Left ventricle myocardium superior (tissue), 1 donor: ENCODE data around the gene IL36G. TPM values are rescaled to one million over a fixed set of nuclear protein-coding genes. Genes with fewer than 3 reads are reported as not detected.

Experiments used
- ATAC-seq: fragments of 200-7000 bp; cut with Tn5 transposase; one replicate; pipeline ENCODE4 v1.9.1; 2020; ENCODE audit warnings: mild to moderate bottlenecking, moderate library complexity
- DNase-seq: peaks from one replicate; pipeline ENCODE4 v3.0.0-alpha.2; 2020
- intact Hi-C: fragments of 100-400 bp; cut with micrococcal nuclease; formaldehyde crosslinking; loops from one replicate; pipeline ENCODE4 v1.11.0; 2022
- total RNA-seq: library from RNA; stranded (reverse); fragmentation: NEBNext Ultra II Directional; extraction: Animal tissue kit (Norgen Biotek cat#: 25700); gene quantifications from one replicate; pipeline ENCODE4 v1.2.1, GENCODE V29; 2021
- donor health status: DM: no; HTN: yes; CAD: no; lungs with severe emphysema.

IL36G gene
- total RNA-seq, 1 donor from 2014 or later = not detected

DNA sequence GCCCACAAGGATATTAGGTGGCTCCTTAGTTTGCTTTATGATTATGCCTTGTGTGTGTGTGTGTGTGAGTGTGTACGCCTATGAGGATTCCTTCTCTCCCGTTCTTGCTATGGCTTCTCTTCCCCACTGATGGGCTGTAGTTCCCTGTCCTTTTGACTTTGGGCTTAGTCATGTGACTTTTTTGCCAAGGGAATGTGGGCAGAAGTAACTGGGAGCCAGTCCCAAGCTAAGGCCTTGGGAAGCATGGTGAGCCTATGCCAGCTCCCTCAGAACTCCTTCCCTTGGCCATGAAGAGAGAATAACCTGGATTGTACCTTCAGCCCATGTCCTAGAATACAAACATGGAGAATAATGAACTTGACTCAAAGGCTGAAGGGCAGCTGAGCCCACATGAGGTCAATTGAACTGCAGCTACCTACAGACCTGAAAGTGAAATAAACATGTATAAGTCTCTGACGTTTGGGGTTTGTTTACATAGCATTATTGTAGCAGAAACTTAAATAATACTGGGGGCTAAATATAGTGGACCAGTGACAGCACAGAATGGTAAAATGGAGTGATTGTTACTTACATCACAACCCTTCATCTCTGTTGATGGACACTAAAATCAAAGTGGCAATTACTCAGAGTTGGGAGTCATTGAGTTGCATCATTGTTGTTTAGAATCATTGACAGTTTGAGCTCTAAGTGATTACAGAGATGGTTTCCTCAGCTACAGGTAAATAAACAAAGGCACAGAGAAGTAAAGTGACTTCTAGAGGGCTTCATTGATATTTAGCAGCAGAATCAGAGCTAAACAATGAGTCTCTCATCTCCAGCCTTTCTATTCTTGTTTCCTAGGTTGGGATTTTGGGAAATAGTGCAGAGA, 15.3 kb upstream of the IL36G start:
- intact Hi-C loops = no loop called here
- ATAC-seq = no peak
- no peak for DNase-seq

GRCh38 chr2:112967023-112967422, 10.8 kb upstream of the IL36G start:
- intact Hi-C loops = no loop called here
- DNase-seq = no peak
- ATAC-seq = no peak

GRCh38 chr2:112972423-112973086, 5.3 kb upstream of the IL36G start:
- intact Hi-C loops = no loop called here
- DNase-seq (no peak), ATAC-seq (no peak)

DNA sequence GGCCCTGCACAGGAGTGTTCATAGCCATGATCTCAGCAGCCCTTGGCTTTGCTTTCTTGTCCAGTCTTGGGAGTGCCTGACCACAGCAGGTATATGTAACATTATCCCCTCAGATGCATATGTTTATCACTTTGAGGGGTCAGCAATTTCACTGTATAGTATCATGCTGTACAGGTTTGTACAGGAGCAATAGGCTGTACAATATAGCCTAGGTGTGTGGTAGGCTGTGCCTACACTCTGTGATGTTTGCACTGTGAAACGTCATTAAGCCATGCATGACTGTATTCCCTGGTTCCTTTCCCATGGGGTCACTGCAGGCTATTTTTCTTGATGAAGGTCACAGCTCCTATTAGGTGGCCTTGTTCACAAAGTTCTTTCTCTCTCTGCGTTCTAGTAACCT, 4.7 kb upstream of the IL36G start:
- ATAC-seq (no peak), DNase-seq (no peak)
- intact Hi-C loops = no loop called here

- ATAC-seq (no peak), DNase-seq (no peak)
- intact Hi-C loops = no loop called here
Measured at GRCh38 chr2:112979731-112980130, 1.9 kb downstream of the IL36G start.

DNA sequence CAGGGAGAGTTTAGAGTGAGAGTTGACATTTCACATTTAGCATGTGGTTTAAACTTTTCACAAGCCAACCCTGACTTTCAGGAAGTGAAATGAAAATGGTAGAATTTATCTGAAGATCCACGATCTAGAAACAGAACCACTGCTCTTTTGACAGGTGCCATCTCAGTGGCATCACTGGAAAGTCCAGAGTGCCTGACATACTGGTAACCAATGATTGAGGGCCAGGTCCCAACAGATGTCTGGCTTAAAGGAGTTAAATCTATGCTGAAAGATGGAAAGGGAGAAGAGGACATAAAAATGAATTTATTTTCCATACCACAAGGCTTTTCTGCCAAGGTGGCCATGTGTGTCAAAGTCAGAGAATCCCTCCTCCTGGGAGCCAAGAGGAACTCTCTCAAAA, 2.7 kb downstream of the IL36G start:
- DNase-seq = no peak
- ATAC-seq = no peak
- intact Hi-C loops = no loop called here

DNA sequence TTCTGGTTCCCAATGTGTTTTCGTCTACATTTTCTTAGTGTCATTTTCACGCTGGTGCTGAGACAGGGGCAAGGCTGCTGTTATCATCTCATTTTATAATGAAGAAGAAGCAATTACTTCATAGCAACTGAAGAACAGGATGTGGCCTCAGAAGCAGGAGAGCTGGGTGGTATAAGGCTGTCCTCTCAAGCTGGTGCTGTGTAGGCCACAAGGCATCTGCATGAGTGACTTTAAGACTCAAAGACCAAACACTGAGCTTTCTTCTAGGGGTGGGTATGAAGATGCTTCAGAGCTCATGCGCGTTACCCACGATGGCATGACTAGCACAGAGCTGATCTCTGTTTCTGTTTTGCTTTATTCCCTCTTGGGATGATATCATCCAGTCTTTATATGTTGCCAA, 7.3 kb downstream of the IL36G start:
- intact Hi-C loops = no loop called here
- ATAC-seq = no peak
- no peak for DNase-seq

DNA sequence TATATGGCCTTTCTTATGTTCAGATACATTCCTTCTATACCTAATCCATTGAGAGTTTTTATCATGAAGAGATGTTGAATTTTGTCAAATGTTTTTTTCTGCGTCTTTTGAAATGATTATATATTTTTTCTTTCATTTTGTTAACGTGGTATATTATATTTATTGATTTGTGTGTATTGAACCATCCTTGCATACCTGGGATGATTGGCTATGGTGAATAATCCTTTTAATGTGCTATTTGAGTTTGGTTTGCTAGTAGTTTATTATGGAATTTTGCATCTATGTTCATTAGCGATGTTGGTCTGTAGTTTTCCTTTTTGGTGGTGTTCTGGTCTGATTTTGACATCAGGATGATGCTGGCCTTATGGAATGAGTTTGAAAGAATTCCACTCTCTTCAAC, 11.8 kb downstream of the IL36G start:
- ATAC-seq (no peak), DNase-seq (no peak)
- intact Hi-C loops = no loop called here

- ATAC-seq (no peak), DNase-seq (no peak)
- intact Hi-C loops = no loop called here
Measured at GRCh38 chr2:112993831-112994230, 16.0 kb downstream of the IL36G start.

DNA sequence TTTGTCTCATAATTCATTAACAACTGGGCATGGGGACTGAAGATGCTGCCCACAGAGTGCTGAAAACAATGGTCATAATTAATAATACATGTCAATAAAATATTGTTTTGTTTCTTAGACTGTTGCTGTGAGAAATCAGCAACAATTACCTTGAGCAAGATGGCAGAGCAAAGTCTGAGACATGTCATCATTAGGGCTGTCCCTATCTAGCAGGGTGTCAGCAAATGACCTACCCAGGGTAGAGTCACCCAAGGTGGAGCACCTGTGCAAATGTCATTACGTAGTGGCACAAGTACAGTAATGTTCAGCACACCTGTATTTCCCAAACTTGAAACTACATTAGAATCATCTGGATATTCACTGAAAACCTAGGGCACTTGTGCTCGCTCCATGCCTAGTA, 16.8 kb downstream of the IL36G start:
- intact Hi-C loops = no loop called here
- no peak for DNase-seq
- ATAC-seq = no peak

GRCh38 chr2:112995346-112995920, 17.6 kb downstream of the IL36G start:
- intact Hi-C loops = no loop called here
- ATAC-seq = no peak
- no peak for DNase-seq

GRCh38 chr2:112996635-112997034, 18.8 kb downstream of the IL36G start:
- DNase-seq (no peak), ATAC-seq (no peak)
- intact Hi-C loops = no loop called here

GRCh38 chr2:112997151-112997550, 19.3 kb downstream of the IL36G start:
- intact Hi-C loops = no loop called here
- DNase-seq (no peak), ATAC-seq (no peak)

- ATAC-seq = no peak
- DNase-seq = no peak
- intact Hi-C loops = no loop called here
Measured at GRCh38 chr2:113000436-113000835, 22.6 kb downstream of the IL36G start.

DNA sequence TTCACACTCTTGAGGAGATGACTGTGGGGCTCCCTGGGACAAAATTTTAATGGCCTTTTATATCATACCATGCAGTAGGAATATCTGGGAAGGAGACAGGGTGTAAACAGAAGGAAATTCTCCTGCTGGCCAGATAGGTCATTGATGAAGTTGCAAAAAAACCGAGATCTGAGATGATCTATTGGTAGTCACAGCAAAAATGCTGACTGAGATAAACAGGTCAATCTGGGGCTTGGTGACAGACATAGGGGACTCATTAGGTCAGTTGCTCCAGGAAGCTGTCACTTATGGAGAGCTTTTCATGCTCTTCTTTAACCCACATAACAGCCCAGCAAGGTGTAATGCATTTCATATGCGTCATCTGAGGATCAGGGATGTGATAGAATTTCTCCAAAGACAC, 24.9 kb downstream of the IL36G start:
- intact Hi-C loops = no loop called here
- ATAC-seq = no peak
- DNase-seq = no peak

DNA sequence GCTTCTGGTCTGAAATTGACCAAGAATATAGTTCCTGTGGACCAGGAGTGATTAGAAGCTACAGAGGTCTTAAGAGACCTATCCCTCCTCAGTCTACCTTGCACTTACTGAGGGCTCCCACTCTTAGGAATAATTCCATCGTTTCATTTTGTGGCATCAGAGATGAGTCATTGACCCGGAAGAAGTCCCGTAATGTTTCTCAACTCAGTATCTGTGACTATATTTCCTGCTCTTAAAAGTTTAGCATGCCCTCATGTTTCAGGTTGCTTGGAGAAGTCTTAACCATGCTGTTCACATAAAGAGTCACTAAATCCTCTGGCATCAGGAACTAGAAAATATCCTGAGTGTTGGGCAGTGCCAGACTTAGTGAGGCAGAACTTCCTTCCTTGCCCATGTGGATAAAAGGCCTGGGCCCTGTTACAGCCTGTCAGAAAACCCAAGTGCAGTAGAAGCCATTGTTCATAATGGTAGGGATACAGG, 27.3 kb downstream of the IL36G start, which contains the start of gene IL36A:
IL36A (plus strand) TSS at position 430 of the 480 bp plus-strand sequence. CDS start 413 bp downstream, outside the sequence.
- ATAC-seq (no peak), DNase-seq (no peak)
- intact Hi-C loops = no loop called here

DNA sequence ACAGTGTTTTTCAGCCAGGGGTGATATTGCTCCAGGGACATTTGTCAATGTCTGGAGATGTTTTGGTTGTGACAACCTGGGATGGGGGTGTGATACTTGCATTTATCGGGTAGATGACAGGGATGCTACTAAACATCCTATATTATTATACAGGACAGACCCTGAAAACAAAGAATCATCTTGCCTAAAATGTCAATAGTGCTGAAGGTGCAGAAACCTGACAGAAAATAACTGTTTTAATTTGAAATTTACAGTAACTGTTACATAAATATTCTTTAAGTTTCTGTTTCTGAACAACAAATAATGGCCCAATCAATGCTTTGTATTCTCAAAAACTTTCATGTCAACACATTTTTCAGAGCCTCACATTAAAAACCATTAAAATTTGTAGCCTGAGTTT, 29.4 kb downstream of the IL36G start:
- ATAC-seq (no peak), DNase-seq (no peak)
- intact Hi-C loops = no loop called here

DNA sequence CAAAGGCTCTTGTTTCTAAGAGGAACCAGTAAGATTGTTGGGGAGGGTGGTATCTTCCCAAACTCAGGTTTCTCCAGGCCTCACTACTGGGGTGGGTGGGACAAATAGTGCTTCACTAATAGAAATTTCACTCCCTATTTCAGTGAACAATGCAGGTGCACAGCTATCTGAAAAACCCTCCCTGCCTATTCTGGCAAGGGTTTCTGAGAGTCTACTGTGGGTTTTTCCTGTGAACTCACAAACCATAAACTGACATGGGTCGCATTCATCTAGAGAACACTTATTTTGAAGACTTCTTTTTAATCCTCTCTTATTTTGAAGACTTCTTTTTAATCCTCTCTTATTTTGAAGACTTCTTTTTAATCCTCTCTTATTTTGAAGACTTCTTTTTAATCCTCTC, 31.8 kb downstream of the IL36G start:
- no peak for ATAC-seq
- DNase-seq = no peak
- intact Hi-C loops = no loop called here

GRCh38 chr2:113010088-113010487, 32.3 kb downstream of the IL36G start:
- no peak for ATAC-seq
- DNase-seq = no peak
- intact Hi-C loops = no loop called here

DNA sequence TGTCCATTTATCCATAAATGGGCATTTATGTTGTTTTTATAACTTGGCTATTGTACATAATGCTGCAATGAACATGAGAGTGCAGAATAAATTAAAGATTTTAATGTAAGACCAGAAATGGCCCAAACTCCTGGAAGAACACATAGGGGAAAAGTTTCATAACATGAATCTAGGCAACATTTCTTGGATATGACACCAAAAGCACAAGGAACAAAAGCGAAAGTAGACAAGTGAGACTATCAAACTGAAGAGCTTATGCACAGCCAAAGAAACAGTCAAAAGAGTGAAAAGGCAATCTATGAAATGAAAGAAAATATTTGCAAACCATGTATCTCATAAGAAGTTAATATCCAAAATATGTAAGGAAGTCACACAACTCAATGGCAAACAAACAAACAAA, 33.3 kb downstream of the IL36G start:
- DNase-seq = no peak
- no peak for ATAC-seq
- intact Hi-C loops = no loop called here
